Measurements from ENCODE around the gene ERICH4.

DNA sequence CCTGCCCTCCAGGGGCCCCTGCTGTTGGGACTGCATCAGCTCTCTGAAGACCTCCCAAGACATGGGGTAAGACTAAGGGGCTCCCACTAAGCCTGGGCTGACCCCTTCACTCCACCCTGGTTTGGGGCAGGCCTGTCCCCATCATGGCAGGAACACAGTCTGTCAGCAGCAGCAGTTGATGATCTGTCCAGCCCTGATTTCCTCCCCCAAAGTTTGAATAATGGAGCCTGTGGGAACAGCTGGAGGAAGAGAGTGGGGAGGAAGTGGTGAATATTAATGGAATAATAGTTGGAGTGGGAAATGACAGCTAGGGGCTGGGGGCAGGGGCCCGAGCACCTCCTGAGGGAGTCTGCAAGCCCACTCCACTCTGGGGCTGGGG is 14.5 kb upstream of the ERICH4 start:
- TF ChIP-seq RAD21 (IDR thresholded peaks at IDR 0.05; ENCODE audit: low read depth), result no peak
- no peak for TF ChIP-seq EZH2phosphoT487 (IDR thresholded peaks at IDR 0.05; ENCODE audit: borderline replicate concordance)
- no peak for TF ChIP-seq POLR2AphosphoS5 (IDR thresholded peaks at IDR 0.05; ENCODE audit: low read depth, low read length)
- TF ChIP-seq ZNF274 (IDR thresholded peaks at IDR 0.05; ENCODE audit: low read depth, low read length), result no peak
- TF ChIP-seq POLR2A (IDR thresholded peaks at IDR 0.05; ENCODE audit: borderline replicate concordance, extremely low read depth, insufficient read depth, insufficient read length), result no peak
- no peak for TF ChIP-seq CTCF (IDR thresholded peaks at IDR 0.05 in 2 of 3, conservative IDR thresholded peaks at IDR 0.05 in 1 of 3; ENCODE audit: borderline replicate concordance in 1 of 3, insufficient read depth in 1 of 3, low read depth in 2 of 3, low read length in 2 of 3)
- TF ChIP-seq EZH2 (IDR thresholded peaks at IDR 0.05), result no peak
- TF ChIP-seq, protein P1, sequence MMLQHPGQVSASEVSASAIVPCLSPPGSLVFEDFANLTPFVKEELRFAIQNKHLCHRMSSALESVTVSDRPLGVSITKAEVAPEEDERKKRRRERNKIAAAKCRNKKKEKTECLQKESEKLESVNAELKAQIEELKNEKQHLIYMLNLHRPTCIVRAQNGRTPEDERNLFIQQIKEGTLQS (IDR thresholded peaks at IDR 0.05), result no peak
- TF ChIP-seq EGR1 (IDR thresholded peaks at IDR 0.05; ENCODE audit: low read depth), result no peak
- TF ChIP-seq ELF1 (IDR thresholded peaks at IDR 0.05; ENCODE audit: borderline replicate concordance, low read depth), result no peak
- TF ChIP-seq YY1 (IDR thresholded peaks at IDR 0.05; ENCODE audit: extremely low read depth, insufficient replicate concordance, low read depth, low read length), result no peak
- TF ChIP-seq REST (IDR thresholded peaks at IDR 0.05; ENCODE audit: low read depth), result no peak

Measured in HCT116 (cell line).